Limb (tissue), 2 donors: ENCODE data around the gene KIF5B.

Experiments
- DNase-seq, 2 donors: peaks; one replicate each; pipeline ENCODE4 v3.0.0-alpha.2; 2016; ENCODE audit errors: extremely low spot score in 2 of 2

Gene KIF5B

GRCh38 chr10:31962826-31963588 is 93.2 kb downstream of the KIF5B start:
- no peak for DNase-seq

GRCh38 chr10:31961277-31962074 is 94.7 kb downstream of the KIF5B start:
- peak in 1 of 2 donors; percentile 39 for DNase-seq

- no peak for DNase-seq
Measured at GRCh38 chr10:31959461-31960173, 96.6 kb downstream of the KIF5B start.
